Neuronal stem cell (in vitro differentiated cells): ENCODE data around the gene PPP1R15B.
A peak's percentile ranks its signal among the peaks of the same experiment; 100 is the strongest.

Source experiments
- DNase-seq: peaks from one replicate; pipeline ENCODE4 v3.0.0-alpha.2; 2013; ENCODE audit warnings: low spot score
- H2AFZ ChIP-seq: one replicate; pipeline ENCODE4 v1.6.1; 2013; ENCODE audit warnings: mild to moderate bottlenecking, low read length, inconsistent platforms
- H2AK5ac ChIP-seq: 2 replicates; pipeline ENCODE4 v1.6.1; 2013; ENCODE audit warnings: low read depth, mild to moderate bottlenecking, inconsistent platforms, low read length, moderate library complexity, mixed read lengths
- H2BK120ac ChIP-seq: 2 replicates; pipeline ENCODE4 v1.6.1; 2013; ENCODE audit warnings: low read depth, mild to moderate bottlenecking, inconsistent platforms, low read length, moderate library complexity, mixed read lengths
- H2BK12ac ChIP-seq: one replicate; pipeline ENCODE4 v1.6.1; 2013; ENCODE audit warnings: low read length, inconsistent platforms
- H2BK15ac ChIP-seq: 2 replicates; pipeline ENCODE4 v1.6.1; 2013; ENCODE audit warnings: mild to moderate bottlenecking, low read length, inconsistent platforms, mixed read lengths
- H2BK5ac ChIP-seq: one replicate; pipeline ENCODE4 v1.6.1; 2013; ENCODE audit warnings: inconsistent platforms, mild to moderate bottlenecking, low read length, moderate library complexity
- H3K14ac ChIP-seq: one replicate; pipeline ENCODE4 v1.6.1; 2013; ENCODE audit warnings: low read length, inconsistent platforms
- H3K18ac ChIP-seq: 2 replicates; pipeline ENCODE4 v1.6.1; 2013; ENCODE audit warnings: low read length, inconsistent platforms
- H3K23ac ChIP-seq: 2 replicates; pipeline ENCODE4 v1.6.1; 2013; ENCODE audit warnings: low read depth, mild to moderate bottlenecking, mixed read lengths, low read length, inconsistent platforms; ENCODE audit not compliant: poor library complexity
- H3K27ac ChIP-seq: replicated peaks from 3 replicates; pipeline ENCODE4 v1.5.1; 2013; ENCODE audit warnings: low read length, inconsistent platforms
- H3K27me3 ChIP-seq, 3 experiments: 2 replicates each; pipeline ENCODE4 v1.6.1; 2013; ENCODE audit warnings: low read length in 3 of 3, mild to moderate bottlenecking in 2 of 3, inconsistent platforms in 1 of 3, low read depth in 1 of 3, mixed read lengths in 1 of 3, moderate library complexity in 1 of 3; ENCODE audit not compliant: control insufficient read depth in 3 of 3, insufficient read depth in 3 of 3
- H3K36me3 ChIP-seq, 2 donors: replicated peaks in 1 of 2; 2 replicates each; pipeline ENCODE4 v1.6.1; 2013; ENCODE audit warnings: low read length in 2 of 2; ENCODE audit not compliant: control insufficient read depth in 2 of 2, insufficient read depth in 2 of 2
- H3K4ac ChIP-seq: 2 replicates; pipeline ENCODE4 v1.6.1; 2013; ENCODE audit warnings: inconsistent platforms, mild to moderate bottlenecking, low read length, moderate library complexity
- H3K4me1 ChIP-seq, 2 donors: 1 replicate in 1 of 2; 2 replicates in 1 of 2; pipeline ENCODE4 v1.6.1; 2013; ENCODE audit warnings: low read length in 2 of 2, low read depth in 1 of 2; ENCODE audit not compliant: control insufficient read depth in 2 of 2, insufficient read depth in 1 of 2
- H3K4me2 ChIP-seq: one replicate; pipeline ENCODE4 v1.6.1; 2013; ENCODE audit warnings: mild to moderate bottlenecking, low read length, inconsistent platforms; ENCODE audit not compliant: insufficient read depth, poor library complexity, severe bottlenecking
- H3K4me3 ChIP-seq, 2 donors: 2 replicates each; pipeline ENCODE4 v1.5.1; 2013; ENCODE audit warnings: low read length in 2 of 2, mild to moderate bottlenecking in 2 of 2, inconsistent platforms in 1 of 2, moderate library complexity in 1 of 2
- H3K79me1 ChIP-seq: one replicate; pipeline ENCODE4 v1.6.1; 2013; ENCODE audit warnings: low read depth, mild to moderate bottlenecking, inconsistent platforms, low read length, moderate library complexity
- H3K9ac ChIP-seq: one replicate; pipeline ENCODE4 v1.6.1; 2013; ENCODE audit warnings: mild to moderate bottlenecking, low read depth, low read length, inconsistent platforms; ENCODE audit not compliant: poor library complexity
- H3K9me3 ChIP-seq, 2 donors: replicated peaks in 1 of 2; 2 replicates each; pipeline versions ENCODE3 to v1.6.1; 2013; ENCODE audit warnings: low read length in 2 of 2, mild to moderate bottlenecking in 2 of 2, inconsistent platforms in 1 of 2, low read depth in 1 of 2, mixed read lengths in 1 of 2, moderate library complexity in 1 of 2; ENCODE audit not compliant: control insufficient read depth in 2 of 2, insufficient read depth in 1 of 2
- H4K8ac ChIP-seq: one replicate; pipeline ENCODE4 v1.6.1; 2013; ENCODE audit warnings: low read depth, mild to moderate bottlenecking, inconsistent platforms, low read length, moderate library complexity
- H4K91ac ChIP-seq: one replicate; pipeline ENCODE4 v1.6.1; 2013; ENCODE audit warnings: low read length, low read depth, mild to moderate bottlenecking, inconsistent platforms; ENCODE audit not compliant: poor library complexity
- WGBS, 2 donors: extraction: QIAGEN DNeasy Blood & Tissue Kit; methylation state at CpG; one replicate each; pipeline ENCODE4 v1.1.7; 2013; ENCODE audit warnings: missing lambda C conversion rate in 2 of 2, mixed read lengths in 1 of 2; ENCODE audit not compliant: insufficient read length in 2 of 2, insufficient replicate concordance in 1 of 2; ENCODE audit errors: extremely low coverage in 2 of 2; 5-methylcytosine and 5-hydroxymethylcytosine counted together

Gene PPP1R15B

GRCh38 chr1:204401730-204402129 is 9.9 kb downstream of the PPP1R15B start:
- Histone ChIP-seq H3K4ac (no peak overlapping the region), H3K18ac (no peak overlapping the region), H3K14ac (no peak overlapping the region), H3K23ac (no peak overlapping the region), H2BK15ac (no peak overlapping the region), H3K27ac (no peak overlapping the region), H2AFZ (no peak overlapping the region), H3K4me2 (no peak overlapping the region), H4K91ac (no peak overlapping the region), H3K9ac (no peak overlapping the region), H3K36me3 (peaks cover 6 to 95% of the 10 kb centered on the region in 2 donors), H4K8ac (no peak overlapping the region), H2BK12ac (no peak overlapping the region), H3K4me3 (no peak overlapping the region), H3K4me1 (no peaks in the 10 kb centered on the region), H2BK5ac (no peak overlapping the region), H3K79me1 (no peaks in the 10 kb centered on the region), H2AK5ac (no peak overlapping the region), H3K27me3 (no peaks in the 10 kb centered on the region), H2BK120ac (no peak overlapping the region), H3K9me3 (no peaks in the 10 kb centered on the region)
- no peak for DNase-seq
- no CpG with 5 or more reads among the region's 3 CpGs for WGBS, 2 donors

GRCh38 chr1:204400882-204401510 is 10.6 kb downstream of the PPP1R15B start:
- H2BK5ac ChIP-seq, result no peak overlapping the region
- no peaks in the 10 kb centered on the region for H3K9me3 ChIP-seq
- no peak overlapping the region for H2AFZ ChIP-seq
- H3K27me3 ChIP-seq, result no peaks in the 10 kb centered on the region
- H3K27ac ChIP-seq, result no peak overlapping the region
- H3K4me3 ChIP-seq, result no peak overlapping the region
- H3K4me1 ChIP-seq, result no peaks in the 10 kb centered on the region
- no peak for DNase-seq
- H4K8ac ChIP-seq, result no peak overlapping the region
- H3K14ac ChIP-seq, result no peak overlapping the region
- H3K4ac ChIP-seq, result no peak overlapping the region
- no CpG with 5 or more reads among the region's 6 CpGs for WGBS, 2 donors
- H2BK12ac ChIP-seq, result no peak overlapping the region
- H3K79me1 ChIP-seq, result no peaks in the 10 kb centered on the region
- no peak overlapping the region for H2BK15ac ChIP-seq
- H2BK120ac ChIP-seq, result no peak overlapping the region
- H3K4me2 ChIP-seq, result no peak overlapping the region
- H3K18ac ChIP-seq, result no peak overlapping the region
- no peak overlapping the region for H3K23ac ChIP-seq
- H2AK5ac ChIP-seq, result no peak overlapping the region
- no peak overlapping the region for H4K91ac ChIP-seq
- H3K9ac ChIP-seq, result no peak overlapping the region
- peaks cover 5 to 91% of the 10 kb centered on the region in 2 donors for H3K36me3 ChIP-seq

- WGBS, 2 donors, result no CpG with 5 or more reads among the region's 7 CpGs
Measured at GRCh38 chr1:204398197-204399125, 13.2 kb downstream of the PPP1R15B start.

GRCh38 chr1:204396015-204396583 is 15.5 kb downstream of the PPP1R15B start:
- DNase-seq, result no peak
- no peaks in the 10 kb centered on the region for H3K79me1 ChIP-seq
- H3K14ac ChIP-seq, result no peak overlapping the region
- H2BK120ac ChIP-seq, result no peak overlapping the region
- no peak overlapping the region for H2AK5ac ChIP-seq
- H3K4me3 ChIP-seq, result no peak overlapping the region
- H3K18ac ChIP-seq, result no peak overlapping the region
- H3K27me3 ChIP-seq, result no peaks in the 10 kb centered on the region
- WGBS, 2 donors, result no CpG with 5 or more reads among the region's 4 CpGs
- H4K8ac ChIP-seq, result no peak overlapping the region
- no peak overlapping the region for H2BK15ac ChIP-seq
- no peak overlapping the region for H3K27ac ChIP-seq
- H3K4me2 ChIP-seq, result no peak overlapping the region
- H2BK12ac ChIP-seq, result no peak overlapping the region
- H2AFZ ChIP-seq, result no peak overlapping the region
- H2BK5ac ChIP-seq, result no peak overlapping the region
- no peak overlapping the region for H3K4ac ChIP-seq
- H3K4me1 ChIP-seq, result no peaks in the 10 kb centered on the region
- H3K9ac ChIP-seq, result no peak overlapping the region
- H3K23ac ChIP-seq, result no peak overlapping the region
- no peak overlapping the region for H4K91ac ChIP-seq
- peaks cover 0 to 47% of the 10 kb centered on the region in 2 donors for H3K36me3 ChIP-seq
- H3K9me3 ChIP-seq, result peaks cover 0 to 2% of the 10 kb centered on the region in 2 donors

More at GRCh38 chr1:204398197-204399125, 13.2 kb downstream of the PPP1R15B start:
- Histone ChIP-seq H3K4me2 (no peak overlapping the region), H3K27ac (no peak overlapping the region), H3K27me3 (no peaks in the 10 kb centered on the region), H3K9me3 (peaks cover 0 to 2% of the 10 kb centered on the region in 2 donors), H3K4me1 (no peaks in the 10 kb centered on the region), H2AK5ac (no peak overlapping the region), H3K18ac (no peak overlapping the region), H2BK15ac (no peak overlapping the region), H2BK12ac (no peak overlapping the region), H3K23ac (no peak overlapping the region), H3K79me1 (no peaks in the 10 kb centered on the region), H4K8ac (no peak overlapping the region), H3K36me3 (peaks cover 1 to 68% of the 10 kb centered on the region in 2 donors), H3K14ac (no peak overlapping the region), H2AFZ (no peak overlapping the region), H2BK5ac (no peak overlapping the region), H3K4ac (no peak overlapping the region), H4K91ac (no peak overlapping the region), H2BK120ac (no peak overlapping the region), H3K9ac (no peak overlapping the region), H3K4me3 (no peak overlapping the region)
- DNase-seq, result peak; percentile 52
